Neutrophil (primary cell): ENCODE results near the gene CNPY1.

Experiments used
- H3K27ac ChIP-seq: fragments of 200-600 bp; sonication (generic); 2 replicates; pipeline ENCODE4 v1.5.1; 2016; ENCODE audit warnings: mild to moderate bottlenecking, moderate library complexity
- H3K27me3 ChIP-seq: fragments of 200-600 bp; sonication (generic); 2 replicates; pipeline ENCODE4 v1.6.0; 2016; ENCODE audit warnings: mild to moderate bottlenecking
- H3K36me3 ChIP-seq: fragments of 200-600 bp; sonication (generic); 2 replicates; pipeline ENCODE4 v1.5.1; 2017
- H3K4me1 ChIP-seq, 2 experiments: fragments of 200-600 bp in 1 of 2; sonication (generic) in 1 of 2; 1 replicate in 1 of 2; 2 replicates in 1 of 2; pipeline versions ENCODE4 v1.5.1 to v1.6.1; 2013 to 2016; ENCODE audit warnings: low read depth in 1 of 2, low read length in 1 of 2, mild to moderate bottlenecking in 1 of 2, moderate library complexity in 1 of 2; ENCODE audit not compliant: control insufficient read depth in 1 of 2, insufficient read depth in 1 of 2
- H3K4me3 ChIP-seq, 2 experiments: fragments of 200-600 bp in 1 of 2; sonication (generic) in 1 of 2; 1 replicate in 1 of 2; 2 replicates in 1 of 2; pipeline ENCODE4 v1.5.1; 2013 to 2016; ENCODE audit warnings: low read depth in 1 of 2, low read length in 1 of 2, mild to moderate bottlenecking in 1 of 2, moderate library complexity in 1 of 2
- H3K9me3 ChIP-seq: fragments of 200-600 bp; sonication (generic); 2 replicates; pipeline ENCODE4 v1.5.1; 2016
- CTCF ChIP-seq: fragments of 200-600 bp; sonication (generic); IDR thresholded peaks from 2 replicates; pipeline ENCODE4 v1.5.1; 2016; ENCODE audit warnings: antibody characterized with exemption

The CNPY1 gene

GRCh38 chr7:155560982-155561686, 14.8 kb upstream of the CNPY1 start:
- H3K27me3 ChIP-seq = peaks cover 7% of the 10 kb centered on the region
- H3K4me1 ChIP-seq = no peaks in the 10 kb centered on the region
- no peak for TF ChIP-seq CTCF

GRCh38 chr7:155560196-155560885, 14.0 kb upstream of the CNPY1 start:
- TF ChIP-seq CTCF = no peak
- peaks cover 11% of the 10 kb centered on the region for H3K27me3 ChIP-seq
- no peaks in the 10 kb centered on the region for H3K4me1 ChIP-seq
- H3K36me3 ChIP-seq = no peaks in the 10 kb centered on the region
- no peak overlapping the region for H3K27ac ChIP-seq
- H3K4me3 ChIP-seq = no peak overlapping the region
- H3K9me3 ChIP-seq = no peaks in the 10 kb centered on the region

More at GRCh38 chr7:155560982-155561686, 14.8 kb upstream of the CNPY1 start:
- H3K4me3 ChIP-seq = no peak overlapping the region
- no peaks in the 10 kb centered on the region for H3K9me3 ChIP-seq
- no peak overlapping the region for H3K27ac ChIP-seq
- no peaks in the 10 kb centered on the region for H3K36me3 ChIP-seq

GRCh38 chr7:155559519-155560108, 13.3 kb upstream of the CNPY1 start:
- Histone ChIP-seq H3K9me3 (no peaks in the 10 kb centered on the region), H3K4me3 (no peak overlapping the region), H3K4me1 (no peaks in the 10 kb centered on the region), H3K27me3 (peaks cover 11% of the 10 kb centered on the region), H3K36me3 (no peaks in the 10 kb centered on the region), H3K27ac (no peak overlapping the region)
- TF ChIP-seq CTCF = no peak

- TF ChIP-seq CTCF = no peak
- Histone ChIP-seq H3K4me3 (no peak overlapping the region), H3K27ac (no peak overlapping the region), H3K36me3 (no peaks in the 10 kb centered on the region), H3K4me1 (no peaks in the 10 kb centered on the region), H3K27me3 (peaks cover 11% of the 10 kb centered on the region), H3K9me3 (no peaks in the 10 kb centered on the region)
These were observed 12.6 kb upstream of the CNPY1 start for GRCh38 chr7:155558961-155559360.

GRCh38 chr7:155558351-155558750, 12.0 kb upstream of the CNPY1 start:
- Histone ChIP-seq H3K27ac (no peak overlapping the region), H3K4me1 (no peaks in the 10 kb centered on the region), H3K4me3 (no peak overlapping the region), H3K27me3 (peaks cover 8% of the 10 kb centered on the region), H3K9me3 (no peaks in the 10 kb centered on the region), H3K36me3 (no peaks in the 10 kb centered on the region)
- TF ChIP-seq CTCF = no peak
